Stimulated activated naive B cell treated with anti-CD40 and anti-IgM and Interleukin-4, amounts not matched to agents 10 μg/mL and 1 μg/mL and 100 μg/mL, for 72 hours (primary cell): Measurements from ENCODE around the gene DOCK4.
A peak's percentile ranks its signal among the peaks of the same experiment; 100 is the strongest.

Experiments used
- ATAC-seq, 2 donors: fragments of 150-1000 bp; cut with Tn5 transposase; replicated peaks; 2 replicates each; pipeline ENCODE4 v1.10.0; 2021; ENCODE audit warnings: moderate library complexity in 1 of 2
- DNase-seq: peaks from one replicate; pipeline ENCODE4 v3.0.0; 2021
- H3K27ac Mint-ChIP-seq: one replicate; pipeline ENCODE4 v1.8.0; 2022; ENCODE audit warnings: mild to moderate bottlenecking, mixed read lengths
- H3K27me3 Mint-ChIP-seq, 2 donors: one replicate each; pipeline ENCODE4 v1.8.0; 2022; ENCODE audit warnings: mixed read lengths in 2 of 2
- H3K36me3 Mint-ChIP-seq, 2 donors: one replicate each; pipeline ENCODE4 v1.8.0; 2022; ENCODE audit warnings: mixed read lengths in 2 of 2, mild to moderate bottlenecking in 1 of 2
- H3K4me1 Mint-ChIP-seq, 2 donors: one replicate each; pipeline ENCODE4 v1.8.0; 2022; ENCODE audit warnings: mixed read lengths in 2 of 2, mild to moderate bottlenecking in 1 of 2
- H3K4me3 Mint-ChIP-seq, 2 donors: one replicate each; pipeline ENCODE4 v1.8.0; 2022; ENCODE audit warnings: mild to moderate bottlenecking in 2 of 2, mixed read lengths in 2 of 2, moderate library complexity in 1 of 2
- H3K9me3 Mint-ChIP-seq, 2 donors: one replicate each; pipeline ENCODE4 v1.8.0; 2022; ENCODE audit warnings: mixed read lengths in 2 of 2, mild to moderate bottlenecking in 1 of 2

DOCK4 gene

GRCh38 chr7:111867348-111867931 lies 338.8 kb downstream of the DOCK4 start:
- Mint-ChIP-seq H3K4me1 (no peaks in the 10 kb centered on the region), H3K27me3 (no peaks in the 10 kb centered on the region), H3K36me3 (no peaks in the 10 kb centered on the region), H3K9me3 (no peaks in the 10 kb centered on the region), H3K27ac (no peak overlapping the region), H3K4me3 (no peak overlapping the region)
- DNase-seq (no peak), ATAC-seq (no peak)

GRCh38 chr7:111866787-111867186 lies 339.4 kb downstream of the DOCK4 start:
- Mint-ChIP-seq H3K4me1 (no peaks in the 10 kb centered on the region), H3K4me3 (no peak overlapping the region), H3K36me3 (no peaks in the 10 kb centered on the region), H3K27ac (no peak overlapping the region), H3K27me3 (no peaks in the 10 kb centered on the region), H3K9me3 (no peaks in the 10 kb centered on the region)
- DNase-seq (no peak), ATAC-seq (no peak)

GRCh38 chr7:111865430-111865829 lies 340.8 kb downstream of the DOCK4 start:
- Mint-ChIP-seq H3K27ac (no peak overlapping the region), H3K4me1 (no peaks in the 10 kb centered on the region), H3K9me3 (no peaks in the 10 kb centered on the region), H3K4me3 (no peak overlapping the region), H3K27me3 (no peaks in the 10 kb centered on the region), H3K36me3 (no peaks in the 10 kb centered on the region)
- ATAC-seq: no peak
- DNase-seq: no peak

DNA sequence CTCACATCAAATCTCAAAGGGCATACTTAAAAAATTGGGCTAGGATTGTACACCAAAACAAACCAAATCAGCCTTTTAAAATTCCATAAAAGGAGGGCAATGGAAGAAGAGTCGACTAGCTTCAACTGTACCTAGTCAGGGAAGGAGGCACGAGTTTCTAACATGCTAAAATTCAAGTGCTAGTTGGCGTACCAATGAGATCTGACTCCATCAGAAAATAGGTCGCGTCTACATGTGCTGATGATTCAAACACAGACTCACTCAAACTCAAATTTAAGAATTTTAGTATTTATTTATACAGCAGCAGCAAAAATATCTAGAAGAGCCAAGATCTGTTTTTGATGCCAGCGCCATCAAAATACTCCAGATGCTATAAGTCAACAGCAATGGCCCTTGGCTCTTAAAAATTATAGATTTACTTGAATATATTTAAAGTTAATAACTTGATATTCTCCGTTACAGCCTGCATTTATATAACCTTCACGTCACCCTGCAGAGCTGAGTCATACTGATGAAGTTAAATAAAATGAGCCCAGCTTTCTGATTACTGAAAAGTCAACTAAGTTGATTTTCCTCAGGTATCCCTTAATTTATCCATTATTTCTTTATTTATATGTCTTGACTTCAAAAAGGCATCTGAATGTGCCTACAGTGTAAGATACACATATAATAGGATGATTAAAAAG lies 341.8 kb downstream of the DOCK4 start:
- Mint-ChIP-seq H3K27me3 (no peaks in the 10 kb centered on the region), H3K9me3 (no peaks in the 10 kb centered on the region), H3K36me3 (no peaks in the 10 kb centered on the region), H3K4me3 (no peak overlapping the region), H3K4me1 (no peaks in the 10 kb centered on the region), H3K27ac (no peak overlapping the region)
- no peak for ATAC-seq
- no peak for DNase-seq

GRCh38 chr7:111863269-111863668 lies 342.9 kb downstream of the DOCK4 start:
- Mint-ChIP-seq H3K36me3 (no peaks in the 10 kb centered on the region), H3K4me3 (no peak overlapping the region), H3K27ac (no peak overlapping the region), H3K27me3 (no peaks in the 10 kb centered on the region), H3K4me1 (no peaks in the 10 kb centered on the region), H3K9me3 (no peaks in the 10 kb centered on the region)
- DNase-seq (no peak), ATAC-seq (no peak)

DNA sequence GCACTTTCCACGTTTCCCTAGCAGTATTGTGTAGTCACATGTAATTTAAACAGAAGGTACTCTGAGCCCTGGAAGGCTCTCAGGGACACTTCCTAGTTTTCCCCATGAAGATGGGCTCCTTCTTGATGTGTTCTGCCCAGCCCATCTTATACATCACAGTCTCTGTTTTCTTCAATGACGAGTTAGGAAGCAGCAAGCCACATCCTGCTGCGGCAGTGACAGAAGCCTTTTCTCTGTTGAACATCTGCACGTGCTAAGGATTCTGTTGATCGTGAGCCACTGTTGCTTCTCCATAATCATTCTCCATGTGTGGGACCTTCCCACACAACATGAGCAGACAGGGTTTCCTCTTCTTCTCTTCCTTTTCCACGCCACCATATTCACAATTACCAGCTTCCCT lies 346.0 kb downstream of the DOCK4 start:
- Mint-ChIP-seq H3K9me3 (no peaks in the 10 kb centered on the region), H3K4me1 (no peaks in the 10 kb centered on the region), H3K27me3 (no peaks in the 10 kb centered on the region), H3K4me3 (no peak overlapping the region), H3K27ac (no peak overlapping the region), H3K36me3 (no peaks in the 10 kb centered on the region)
- DNase-seq (no peak), ATAC-seq (no peak)

- ATAC-seq: no peak
- no peak for DNase-seq
These were observed 347.9 kb downstream of the DOCK4 start for GRCh38 chr7:111858331-111858730.

GRCh38 chr7:111855842-111856227 lies 350.4 kb downstream of the DOCK4 start:
- H3K4me1 Mint-ChIP-seq: peaks cover 2 to 5% of the 10 kb centered on the region in 2 donors
- DNase-seq (no peak), ATAC-seq (no peak)
- no peak overlapping the region for H3K4me3 Mint-ChIP-seq
- no peak overlapping the region for H3K27ac Mint-ChIP-seq
- no peaks in the 10 kb centered on the region for H3K9me3 Mint-ChIP-seq
- H3K27me3 Mint-ChIP-seq: no peaks in the 10 kb centered on the region
- H3K36me3 Mint-ChIP-seq: no peaks in the 10 kb centered on the region

More at GRCh38 chr7:111858331-111858730, 347.9 kb downstream of the DOCK4 start:
- Mint-ChIP-seq H3K4me3 (no peak overlapping the region), H3K4me1 (peaks cover 2 to 5% of the 10 kb centered on the region in 2 donors), H3K9me3 (no peaks in the 10 kb centered on the region), H3K27me3 (no peaks in the 10 kb centered on the region), H3K27ac (no peak overlapping the region), H3K36me3 (no peaks in the 10 kb centered on the region)

DNA sequence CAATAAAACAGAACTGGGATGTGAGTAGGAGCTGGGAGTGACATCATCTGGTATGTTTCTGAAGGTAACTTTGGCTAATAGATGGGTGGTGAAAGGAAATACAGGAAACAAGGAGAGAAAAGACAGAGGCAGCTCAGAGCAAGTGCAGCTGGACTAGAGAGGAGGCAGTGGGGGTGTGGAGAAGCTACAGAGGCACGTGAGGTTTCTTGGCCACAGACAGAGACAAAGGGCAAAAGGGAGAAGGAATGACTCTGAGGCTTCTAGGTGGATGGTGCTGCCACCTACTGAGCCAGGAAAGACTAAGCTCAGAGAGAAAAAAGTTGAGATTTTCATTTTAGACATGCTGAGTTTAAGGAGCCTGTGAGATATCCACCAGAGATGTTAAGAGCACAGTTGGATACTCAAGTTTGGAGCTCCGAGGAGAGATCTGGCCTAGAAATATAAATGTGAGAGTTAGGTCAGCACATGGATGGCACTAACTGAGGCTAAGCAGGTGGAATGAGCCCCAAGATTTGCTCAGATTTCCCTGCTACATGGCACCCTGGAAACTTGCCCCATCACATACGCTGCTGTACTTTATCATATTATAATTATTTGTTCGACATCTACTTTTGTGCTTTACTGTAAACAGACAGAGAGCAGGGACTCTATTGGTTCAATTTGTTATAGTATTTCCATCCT lies 350.9 kb downstream of the DOCK4 start:
- no peak overlapping the region for H3K27ac Mint-ChIP-seq
- ATAC-seq: peak; percentile 86 to 91

GRCh38 chr7:111853201-111853990 lies 352.8 kb downstream of the DOCK4 start:
- peaks cover 2 to 5% of the 10 kb centered on the region in 2 donors for H3K4me1 Mint-ChIP-seq
- no peak overlapping the region for H3K4me3 Mint-ChIP-seq
- ATAC-seq (no peak), DNase-seq (no peak)
- peaks cover 5 to 9% of the 10 kb centered on the region in 2 donors for H3K9me3 Mint-ChIP-seq
- H3K27ac Mint-ChIP-seq: no peak overlapping the region
- H3K27me3 Mint-ChIP-seq: no peaks in the 10 kb centered on the region
- no peaks in the 10 kb centered on the region for H3K36me3 Mint-ChIP-seq

More for the DNA sequence above, 350.9 kb downstream of the DOCK4 start:
- Mint-ChIP-seq H3K4me1 (peaks cover 2 to 5% of the 10 kb centered on the region in 2 donors), H3K36me3 (no peaks in the 10 kb centered on the region), H3K9me3 (peaks cover 4 to 5% of the 10 kb centered on the region in 2 donors), H3K4me3 (no peak overlapping the region), H3K27me3 (no peaks in the 10 kb centered on the region)
- DNase-seq: peak; percentile 5

GRCh38 chr7:111852081-111852480 lies 354.1 kb downstream of the DOCK4 start:
- Mint-ChIP-seq H3K36me3 (no peaks in the 10 kb centered on the region), H3K27ac (no peak overlapping the region), H3K4me1 (peaks cover 2 to 5% of the 10 kb centered on the region in 2 donors), H3K27me3 (no peaks in the 10 kb centered on the region), H3K9me3 (peaks cover 5 to 9% of the 10 kb centered on the region in 2 donors), H3K4me3 (no peak overlapping the region)
- ATAC-seq (no peak), DNase-seq (no peak)

GRCh38 chr7:111846898-111847297 lies 359.3 kb downstream of the DOCK4 start:
- no peak for DNase-seq
- Mint-ChIP-seq H3K27me3 (no peaks in the 10 kb centered on the region), H3K4me3 (no peak overlapping the region), H3K36me3 (no peaks in the 10 kb centered on the region), H3K9me3 (peaks cover 5 to 9% of the 10 kb centered on the region in 2 donors), H3K4me1 (no peaks in the 10 kb centered on the region), H3K27ac (no peak overlapping the region)
- ATAC-seq: no peak

GRCh38 chr7:111845853-111846252 lies 360.3 kb downstream of the DOCK4 start:
- Mint-ChIP-seq H3K4me3 (no peak overlapping the region), H3K27me3 (no peaks in the 10 kb centered on the region), H3K36me3 (no peaks in the 10 kb centered on the region), H3K27ac (no peak overlapping the region), H3K4me1 (no peaks in the 10 kb centered on the region), H3K9me3 (peaks cover 5 to 9% of the 10 kb centered on the region in 2 donors)
- ATAC-seq (no peak), DNase-seq (no peak)

DNA sequence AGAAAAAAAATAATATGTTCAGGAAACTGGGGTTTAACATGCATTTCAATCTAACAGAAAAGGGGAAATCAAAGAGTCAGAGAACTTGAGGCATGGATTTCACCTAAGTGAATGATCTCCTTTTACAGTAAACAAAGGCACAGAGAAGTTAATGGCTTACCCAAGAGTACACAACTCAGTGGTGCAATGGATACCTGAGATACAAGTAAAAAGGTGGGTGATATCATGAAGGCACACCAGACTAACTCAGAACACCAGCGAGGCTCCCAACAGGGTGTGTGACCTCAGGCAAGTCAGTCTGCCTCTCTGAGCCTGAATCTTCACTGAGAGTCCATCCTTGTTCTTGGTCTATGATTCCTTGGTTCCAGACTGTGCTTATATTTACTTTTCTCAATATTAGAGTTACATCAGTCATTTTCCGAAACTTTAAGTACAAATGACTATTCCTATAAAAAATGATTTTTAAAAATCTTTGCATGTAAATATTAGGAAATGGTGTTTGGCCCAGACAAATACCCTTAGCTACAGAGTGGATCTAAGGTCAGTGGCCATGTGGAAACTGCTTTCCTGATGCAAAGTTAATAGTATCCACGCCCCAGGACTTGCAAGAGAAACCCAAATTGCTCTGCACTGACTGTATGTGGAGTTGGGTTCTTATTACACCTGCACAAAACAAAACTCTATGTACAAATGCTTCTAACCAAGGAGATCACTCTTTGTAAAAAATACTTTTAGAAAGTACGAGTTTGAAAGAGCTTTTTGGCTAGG lies 361.1 kb downstream of the DOCK4 start:
- Mint-ChIP-seq H3K9me3 (peaks cover 0 to 1% of the 10 kb centered on the region in 2 donors), H3K27ac (no peak overlapping the region), H3K4me3 (no peak overlapping the region), H3K4me1 (no peaks in the 10 kb centered on the region), H3K36me3 (no peaks in the 10 kb centered on the region), H3K27me3 (no peaks in the 10 kb centered on the region)
- ATAC-seq: no peak
- no peak for DNase-seq
